SK-N-SH treated with all-trans-retinoic acid at 6 μM for 48 hours (cell line): ENCODE data around the gene EXOC7.

Experiments used
- ARNTL ChIP-seq: fragments of 450-650 bp; formaldehyde crosslinking; IDR thresholded peaks from 2 replicates; pipeline ENCODE4 v1.5.0; 2020; ENCODE audit warnings: low read depth, mild to moderate bottlenecking, moderate library complexity, borderline replicate concordance
- GLIS3 ChIP-seq: fragments of 250-450 bp; sonication (Bioruptor Pico); IDR thresholded peaks from 2 replicates; pipeline ENCODE4 v1.5.0; 2020; ENCODE audit warnings: mild to moderate bottlenecking, moderate library complexity
- PATZ1 ChIP-seq: fragments of 250-450 bp; sonication (Bioruptor Pico); IDR thresholded peaks from 2 replicates; pipeline ENCODE4 v1.8.0; 2020; ENCODE audit warnings: mild to moderate bottlenecking, moderate library complexity, borderline replicate concordance
- SNAI2 ChIP-seq: fragments of 250-450 bp; sonication (Bioruptor Pico); IDR thresholded peaks from 2 replicates; pipeline ENCODE4 v1.5.0; 2020; ENCODE audit warnings: mild to moderate bottlenecking, moderate library complexity
- TOX ChIP-seq: fragments of 250-450 bp; sonication (Bioruptor Pico); IDR thresholded peaks from 2 replicates; pipeline ENCODE4 v1.8.0; 2021; ENCODE audit warnings: mild to moderate bottlenecking, moderate library complexity, borderline replicate concordance
- ZFP30 ChIP-seq: fragments of 450-650 bp; formaldehyde crosslinking; IDR thresholded peaks from 2 replicates; pipeline ENCODE4 v1.5.0; 2022; ENCODE audit warnings: mild to moderate bottlenecking, moderate library complexity
- ZNF8 ChIP-seq: fragments of 450-650 bp; formaldehyde crosslinking; IDR thresholded peaks from 2 replicates; pipeline ENCODE4 v1.5.0; 2020; ENCODE audit warnings: mild to moderate bottlenecking, moderate library complexity

- TF ChIP-seq TOX = no peak
- no peak for TF ChIP-seq SNAI2 (CRISPR knock-in tag)
- TF ChIP-seq ARNTL (CRISPR knock-in tag) = no peak
- TF ChIP-seq PATZ1 = no peak
- TF ChIP-seq ZNF8 (CRISPR knock-in tag) = no peak
- TF ChIP-seq ZFP30 = no peak
- no peak for TF ChIP-seq GLIS3 (CRISPR knock-in tag)
Observed at GRCh38 chr17:76138234-76138895, 34.8 kb upstream of the EXOC7 start.
